ENCODE data around the gene CSF3R.

- TF ChIP-seq POLR2AphosphoS5 (IDR thresholded peaks at IDR 0.05; ENCODE audit: low read depth, low read length) (no peak), POLR2A (IDR thresholded peaks at IDR 0.05; ENCODE audit: low read depth, low read length) (no peak)
These were observed 35.3 kb downstream of the CSF3R start for GRCh38 chr1:36447450-36447849.
